Measurements from ENCODE around the gene UBE2E3.

The UBE2E3 gene

DNA sequence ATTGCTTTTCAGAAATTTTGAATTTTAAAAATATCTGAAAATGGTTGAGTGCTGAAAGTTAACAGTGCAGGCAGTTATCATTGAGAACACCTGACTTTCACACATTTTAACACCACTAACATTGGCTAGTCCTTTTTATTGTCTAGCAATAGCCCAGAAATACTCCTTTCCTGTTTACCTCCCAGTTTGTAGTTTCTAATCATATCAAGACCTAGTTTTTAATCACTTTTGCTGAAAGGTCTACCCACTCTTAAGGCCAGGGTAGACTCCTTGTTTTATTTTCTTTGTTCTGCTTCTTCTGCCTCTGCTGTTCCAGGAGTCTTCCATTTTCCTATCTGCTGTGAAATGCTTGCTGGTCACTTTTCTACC lies 72.1 kb downstream of the UBE2E3 start:
- H2AFZ ChIP-seq = no peak overlapping the region
- no peaks in the 10 kb centered on the region for H3K9me3 ChIP-seq (ENCODE audit: control insufficient read depth, low read length)
- no peak overlapping the region for H3K27ac ChIP-seq
- peaks cover 6% of the 10 kb centered on the region for H3K4me1 ChIP-seq
- H3K4me2 ChIP-seq (ENCODE audit: low read length) = no peak overlapping the region
- H3K4me3 ChIP-seq (ENCODE audit: low read depth, low read length) = no peak overlapping the region
- TF ChIP-seq, protein P1, sequence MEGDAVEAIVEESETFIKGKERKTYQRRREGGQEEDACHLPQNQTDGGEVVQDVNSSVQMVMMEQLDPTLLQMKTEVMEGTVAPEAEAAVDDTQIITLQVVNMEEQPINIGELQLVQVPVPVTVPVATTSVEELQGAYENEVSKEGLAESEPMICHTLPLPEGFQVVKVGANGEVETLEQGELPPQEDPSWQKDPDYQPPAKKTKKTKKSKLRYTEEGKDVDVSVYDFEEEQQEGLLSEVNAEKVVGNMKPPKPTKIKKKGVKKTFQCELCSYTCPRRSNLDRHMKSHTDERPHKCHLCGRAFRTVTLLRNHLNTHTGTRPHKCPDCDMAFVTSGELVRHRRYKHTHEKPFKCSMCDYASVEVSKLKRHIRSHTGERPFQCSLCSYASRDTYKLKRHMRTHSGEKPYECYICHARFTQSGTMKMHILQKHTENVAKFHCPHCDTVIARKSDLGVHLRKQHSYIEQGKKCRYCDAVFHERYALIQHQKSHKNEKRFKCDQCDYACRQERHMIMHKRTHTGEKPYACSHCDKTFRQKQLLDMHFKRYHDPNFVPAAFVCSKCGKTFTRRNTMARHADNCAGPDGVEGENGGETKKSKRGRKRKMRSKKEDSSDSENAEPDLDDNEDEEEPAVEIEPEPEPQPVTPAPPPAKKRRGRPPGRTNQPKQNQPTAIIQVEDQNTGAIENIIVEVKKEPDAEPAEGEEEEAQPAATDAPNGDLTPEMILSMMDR (IDR thresholded peaks at IDR 0.05) = no peak
- no peaks in the 10 kb centered on the region for H3K79me2 ChIP-seq
- H3K9ac ChIP-seq = no peak overlapping the region
- no peaks in the 10 kb centered on the region for H3K27me3 ChIP-seq (ENCODE audit: control insufficient read depth, insufficient read depth, low read length)
- H3K36me3 ChIP-seq (ENCODE audit: control insufficient read depth, insufficient read depth, low read length) = no peaks in the 10 kb centered on the region

DNA sequence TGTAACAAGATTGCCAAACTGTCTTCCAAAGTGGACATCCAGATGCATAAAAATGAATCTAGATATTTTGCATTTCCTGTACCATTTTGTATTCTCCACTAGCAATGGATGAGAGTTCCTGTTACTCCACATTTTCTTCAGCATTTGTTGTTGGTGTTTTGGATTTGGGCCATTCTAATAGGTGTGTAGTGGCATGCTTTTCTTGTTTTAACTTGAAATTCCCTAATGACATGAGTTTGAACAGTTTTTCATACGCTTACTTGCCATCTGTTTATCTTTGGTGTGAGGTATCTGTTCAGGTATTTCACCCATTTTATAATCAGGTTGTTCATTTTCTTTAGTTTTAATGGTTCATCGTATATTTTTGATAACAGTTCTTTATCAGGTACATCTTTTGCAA lies 73.9 kb downstream of the UBE2E3 start:
- Histone ChIP-seq H3K4me2 (ENCODE audit: low read length) (no peak overlapping the region), H3K79me2 (no peaks in the 10 kb centered on the region), H3K9me3 (ENCODE audit: control insufficient read depth, low read length) (no peaks in the 10 kb centered on the region), H2AFZ (no peak overlapping the region), H3K4me1 (peaks cover 6% of the 10 kb centered on the region), H3K4me3 (ENCODE audit: low read depth, low read length) (no peak overlapping the region), H3K9ac (no peak overlapping the region), H3K27ac (no peak overlapping the region), H3K36me3 (ENCODE audit: control insufficient read depth, insufficient read depth, low read length) (no peaks in the 10 kb centered on the region), H3K27me3 (ENCODE audit: control insufficient read depth, insufficient read depth, low read length) (no peaks in the 10 kb centered on the region)
- TF ChIP-seq, protein P1 (IDR thresholded peaks at IDR 0.05) = no peak

DNA sequence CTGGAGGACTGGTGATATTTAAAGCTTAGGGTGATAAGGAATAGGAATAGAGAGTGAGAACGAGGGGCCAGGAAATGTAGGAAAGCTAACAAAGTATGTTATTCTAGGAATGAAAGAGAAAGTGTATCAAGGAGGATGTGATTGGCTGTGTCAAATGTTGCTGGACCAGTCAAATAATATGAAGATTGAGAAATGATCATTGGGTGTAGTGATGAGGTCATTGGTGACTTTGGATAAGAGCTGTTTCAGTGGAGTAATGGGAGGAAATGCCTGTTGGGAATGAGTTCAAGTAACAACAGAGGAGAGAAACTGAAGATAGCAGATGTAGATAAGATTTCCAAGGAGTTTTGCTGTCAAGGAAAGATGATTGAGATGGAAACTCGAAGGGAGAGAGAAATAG lies 74.4 kb downstream of the UBE2E3 start:
- Histone ChIP-seq H3K9ac (no peak overlapping the region), H3K4me3 (ENCODE audit: low read depth, low read length) (no peak overlapping the region), H3K36me3 (ENCODE audit: control insufficient read depth, insufficient read depth, low read length) (no peaks in the 10 kb centered on the region), H3K79me2 (no peaks in the 10 kb centered on the region), H3K4me2 (ENCODE audit: low read length) (no peak overlapping the region), H3K27me3 (ENCODE audit: control insufficient read depth, insufficient read depth, low read length) (no peaks in the 10 kb centered on the region), H3K27ac (no peak overlapping the region), H3K4me1 (peaks cover 6% of the 10 kb centered on the region), H2AFZ (no peak overlapping the region), H3K9me3 (ENCODE audit: control insufficient read depth, low read length) (no peaks in the 10 kb centered on the region)
- TF ChIP-seq, protein P1 (IDR thresholded peaks at IDR 0.05) = no peak

DNA sequence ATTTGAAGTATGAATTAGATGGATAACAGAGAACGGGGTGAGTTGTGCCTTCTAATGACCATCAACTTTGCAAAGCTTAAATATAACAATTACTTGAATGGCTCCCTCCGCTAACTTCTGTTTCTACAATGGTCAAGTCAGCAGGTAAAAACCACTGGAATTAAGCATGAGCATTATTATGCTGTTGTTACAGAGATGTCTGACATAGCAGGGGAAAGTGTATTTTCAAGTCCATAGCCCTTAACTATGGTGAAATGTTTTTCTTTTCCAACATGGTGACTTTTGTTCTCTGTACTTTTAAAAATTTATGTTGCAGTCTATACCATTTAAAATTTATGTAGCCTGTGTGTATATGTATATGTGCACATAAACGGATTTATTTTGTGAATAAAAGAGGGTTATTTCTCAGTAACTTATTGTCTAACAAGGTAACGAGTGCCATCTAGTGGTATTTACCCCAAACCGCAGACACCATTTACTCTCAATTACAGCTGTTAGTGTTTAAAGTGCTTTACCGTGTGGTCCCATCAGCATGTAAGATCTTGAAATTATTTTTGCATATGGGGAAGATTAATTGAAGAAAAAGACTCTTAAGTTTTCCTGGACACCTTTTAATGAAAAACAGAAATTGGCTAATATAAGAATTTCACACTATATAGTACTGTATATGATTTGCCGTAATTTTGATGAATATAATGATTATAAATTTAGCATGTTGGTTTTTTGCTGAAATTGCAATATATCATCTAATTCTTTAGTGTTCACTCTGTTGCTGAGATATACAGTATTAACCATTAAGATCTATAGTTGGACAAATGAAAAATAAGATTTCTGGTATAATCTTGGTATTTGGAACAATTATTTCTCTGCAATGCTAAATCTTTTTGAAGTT lies 78.2 kb downstream of the UBE2E3 start:
- peaks cover 6% of the 10 kb centered on the region for H3K4me1 ChIP-seq
- TF ChIP-seq, protein P1 (IDR thresholded peaks at IDR 0.05) = peak; percentile 38

DNA sequence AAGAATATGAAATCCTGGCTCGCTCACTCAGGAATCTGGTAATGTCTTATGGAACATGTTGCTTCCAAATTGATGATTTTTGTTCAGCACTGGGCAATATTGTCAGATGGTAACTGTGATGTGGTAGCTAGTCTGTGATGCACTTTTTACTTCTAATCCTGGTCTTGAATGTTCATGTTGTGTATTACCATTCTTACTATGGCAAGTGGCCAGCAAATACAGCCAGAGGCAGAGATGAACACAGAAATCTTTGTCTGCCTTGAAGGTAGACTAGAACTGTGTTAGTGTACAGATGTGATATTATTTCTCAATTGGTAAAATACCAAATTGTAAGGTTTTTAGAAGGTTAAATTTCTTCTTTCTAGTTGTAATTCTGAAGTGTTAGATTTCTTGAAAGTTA lies 83.3 kb downstream of the UBE2E3 start:
- no peaks in the 10 kb centered on the region for H3K36me3 ChIP-seq (ENCODE audit: control insufficient read depth, insufficient read depth, low read length)
- no peaks in the 10 kb centered on the region for H3K9me3 ChIP-seq (ENCODE audit: control insufficient read depth, low read length)
- no peaks in the 10 kb centered on the region for H3K27me3 ChIP-seq (ENCODE audit: control insufficient read depth, insufficient read depth, low read length)
- no peak overlapping the region for H3K9ac ChIP-seq
- no peak overlapping the region for H3K4me3 ChIP-seq (ENCODE audit: low read depth, low read length)
- no peak overlapping the region for H2AFZ ChIP-seq
- TF ChIP-seq, protein P1 (IDR thresholded peaks at IDR 0.05) = no peak
- no peaks in the 10 kb centered on the region for H3K4me1 ChIP-seq
- no peak overlapping the region for H3K27ac ChIP-seq
- H3K4me2 ChIP-seq (ENCODE audit: low read length) = no peak overlapping the region
- peaks cover 3% of the 10 kb centered on the region for H3K79me2 ChIP-seq

More for the DNA sequence above, 78.2 kb downstream of the UBE2E3 start:
- no peaks in the 10 kb centered on the region for H3K9me3 ChIP-seq (ENCODE audit: control insufficient read depth, low read length)
- no peak overlapping the region for H3K9ac ChIP-seq
- H3K27me3 ChIP-seq (ENCODE audit: control insufficient read depth, insufficient read depth, low read length) = no peaks in the 10 kb centered on the region
- no peak overlapping the region for H2AFZ ChIP-seq
- H3K79me2 ChIP-seq = peaks cover 3% of the 10 kb centered on the region
- no peak overlapping the region for H3K4me2 ChIP-seq (ENCODE audit: low read length)
- no peaks in the 10 kb centered on the region for H3K36me3 ChIP-seq (ENCODE audit: control insufficient read depth, insufficient read depth, low read length)
- H3K4me3 ChIP-seq (ENCODE audit: low read depth, low read length) = no peak overlapping the region
- H3K27ac ChIP-seq = no peak overlapping the region
